D721Med (cell line): ENCODE results near the gene MAG.
A peak's percentile ranks its signal among the peaks of the same experiment; 100 is the strongest.

Source experiments
- DNase-seq: peaks from one replicate; pipeline ENCODE4 v3.0.0; 2011; ENCODE audit warnings: low spot score; ENCODE audit not compliant: insufficient read length
- FAIRE-seq: peaks from 2 replicates; lab custom pipeline; 2011; peaks lifted over from hg19 to GRCh38; lab: Jason Lieb, UNC
- CTCF ChIP-seq: IDR thresholded peaks from 2 replicates; pipeline ENCODE4 v1.5.1; 2012; ENCODE audit warnings: mild to moderate bottlenecking, control low read depth; ENCODE audit not compliant: insufficient read depth; ENCODE audit errors: missing control alignments

The MAG gene

GRCh38 chr19:35266520-35267352, 25.2 kb upstream of the MAG start:
- FAIRE-seq, result no peak
- DNase-seq, result no peak
- TF ChIP-seq CTCF, result no peak

- no peak for TF ChIP-seq CTCF
- no peak for FAIRE-seq
These were observed 24.6 kb upstream of the MAG start for GRCh38 chr19:35267353-35267817.

GRCh38 chr19:35267818-35268535, 24.0 kb upstream of the MAG start:
- FAIRE-seq, result no peak
- DNase-seq, result peak; percentile 91
- no peak for TF ChIP-seq CTCF

More at GRCh38 chr19:35267353-35267817, 24.6 kb upstream of the MAG start:
- DNase-seq, result no peak

- DNase-seq (no peak), FAIRE-seq (no peak)
- TF ChIP-seq CTCF, result no peak
These were observed 23.2 kb upstream of the MAG start, which contains the start of gene USF2 for GRCh38 chr19:35268536-35269437. TSS of gene USF2 (plus strand) at chr19:35268962. CDS start at chr19:35269102, 140 bp downstream.

GRCh38 chr19:35269438-35270117, 22.4 kb upstream of the MAG start:
- DNase-seq (no peak), FAIRE-seq (no peak)
- TF ChIP-seq CTCF, result peak; percentile 24

- DNase-seq (no peak), FAIRE-seq (no peak)
- TF ChIP-seq CTCF, result no peak
These were observed 21.6 kb upstream of the MAG start for GRCh38 chr19:35270381-35270811.
